PC-9 (cell line): ENCODE measurements around the gene GPC1.

ENCODE experiments used
- CTCF ChIP-seq: fragments of 200-600 bp; sonication (generic); conservative IDR thresholded peaks from 2 replicates; pipeline ENCODE4 v1.6.1; 2017; ENCODE audit warnings: mixed run types, antibody characterized with exemption, mild to moderate bottlenecking, moderate library complexity
- EZH2 ChIP-seq: fragments of 200-600 bp; sonication (generic); IDR thresholded peaks from 2 replicates; pipeline ENCODE4 v1.8.0; 2017; ENCODE audit warnings: antibody characterized with exemption, low read depth

- TF ChIP-seq CTCF (no peak), EZH2 (no peak)
Observed at GRCh38 chr2:240438810-240439697, 3.6 kb downstream of the GPC1 start.
